ENCODE measurements around the gene RNF112. TPM values are rescaled to one million over a fixed set of nuclear protein-coding genes. Genes with fewer than 3 reads are reported as not detected.

Gene RNF112
- total and polyA plus RNA-seq, 2 of the 13 experiments (the other 11 are each of a cell fraction or from before 2014, with no cell fraction given), result 0.05 TPM; not detected in 1

GRCh38 chr17:19385521-19385983, 25.5 kb upstream of the RNF112 start:
- Histone ChIP-seq H4K20me1 (ENCODE audit: insufficient read depth, low read length) (no peaks in the 10 kb centered on the region), H2AFZ (ENCODE audit: low read length) (no peak overlapping the region), H3K36me3 (replicated peaks in 1 of 2; ENCODE audit: control insufficient read depth in 1 of 2, insufficient read depth in 2 of 2, low read length in 2 of 2) (peaks cover 11 to 28% of the 10 kb centered on the region in 2 experiments), H3K4me1 (ENCODE audit: insufficient read depth, low read length) (peaks cover 34% of the 10 kb centered on the region), H3K9ac (ENCODE audit: insufficient read depth, low read depth, low read length) (no peak overlapping the region), H3K79me2 (ENCODE audit: insufficient read depth, low read length) (no peaks in the 10 kb centered on the region), H3K4me2 (ENCODE audit: low read depth, low read length) (no peak overlapping the region), H3K27ac (ENCODE audit: extremely low read length, insufficient read depth, low read length) (no peak overlapping the region), H3K4me3 (replicated peaks in 1 of 3; ENCODE audit: insufficient read depth in 1 of 3, low read depth in 2 of 3, low read length in 3 of 3) (no peak overlapping the region), H3K9me3 (ENCODE audit: low read length) (no peaks in the 10 kb centered on the region), H3K27me3 (ENCODE audit: control insufficient read depth in 1 of 2, insufficient read depth in 2 of 2, low read length in 2 of 2) (0 out of 5 replicates have a peak, but pooled peaks cover 0 to 10% of the 10 kb centered on the region in 2 experiments)
- BruUV-seq (replicated peaks), result TSS peak; percentile 27
- 90% methylated on average over 9 of the region's 9 CpGs for WGBS (ENCODE audit: low lambda C conversion rate)
- intact Hi-C loops (cut with micrococcal nuclease; ENCODE audit: unreplicated experiment) (no loop called here), in situ Hi-C loops (cut with HindIII; ENCODE audit: extremely low pct_ligation_motif_present, low pct_unique_long_range_greater_than_20kb) (no loop called here)
- DNase-seq (ENCODE audit: low spot score), result no peak
- ChIA-PET POLR2A (interaction anchor here (1.0 to 3.9 kb wide), 2 partner anchors 8 to 47 kb away, joined by 3 to 33 read pairs; partner anchors contain the start of gene MAPK7), CTCF (ENCODE audit: low intra/inter-chr PET ratio, low total read pairs) (no interaction called here)
- FAIRE-seq, result no peak
- no peak for ATAC-seq
- TF ChIP-seq FOXP4 (CRISPR knock-in tag; IDR thresholded peaks at IDR 0.05) (no peak), NFKB2 (CRISPR knock-in tag; IDR thresholded peaks at IDR 0.05; ENCODE audit: borderline replicate concordance) (no peak), GATA4 (IDR thresholded peaks at IDR 0.05; ENCODE audit: borderline replicate concordance, low read depth) (no peak), PHF8 (CRISPR knock-in tag; IDR thresholded peaks at IDR 0.05) (no peak), KMT2B (CRISPR knock-in tag; IDR thresholded peaks at IDR 0.05) (no peak), ZNF430 (CRISPR knock-in tag; IDR thresholded peaks at IDR 0.05) (no peak), ZFP90 (CRISPR knock-in tag; IDR thresholded peaks at IDR 0.05; ENCODE audit: borderline replicate concordance) (no peak), NFYB (CRISPR knock-in tag; IDR thresholded peaks at IDR 0.05) (no peak), ZIK1 (CRISPR knock-in tag; IDR thresholded peaks at IDR 0.05; ENCODE audit: borderline replicate concordance, low read depth) (no peak), ZNF768 (CRISPR knock-in tag; IDR thresholded peaks at IDR 0.05) (peak; percentile 53; the same call in 1 of the 2 replicates), SNAPC4 (CRISPR knock-in tag; IDR thresholded peaks at IDR 0.05) (no peak), ZBTB33 (CRISPR knock-in tag; IDR thresholded peaks at IDR 0.05) (peak; percentile 87; the same call in 1 of the 2 replicates), ZNF280B (CRISPR knock-in tag; IDR thresholded peaks at IDR 0.05; ENCODE audit: borderline replicate concordance) (no peak), ZNF530 (CRISPR knock-in tag; IDR thresholded peaks at IDR 0.05; ENCODE audit: low read depth) (no peak)

Measured in HepG2 (cell line).